ENCODE measurements around the gene EPHA3. TPM values are rescaled to one million over a fixed set of nuclear protein-coding genes. Genes with fewer than 3 reads are reported as not detected.

Gene EPHA3
- total RNA-seq, 1 donor from 2014 or later = 5.0 TPM

DNA sequence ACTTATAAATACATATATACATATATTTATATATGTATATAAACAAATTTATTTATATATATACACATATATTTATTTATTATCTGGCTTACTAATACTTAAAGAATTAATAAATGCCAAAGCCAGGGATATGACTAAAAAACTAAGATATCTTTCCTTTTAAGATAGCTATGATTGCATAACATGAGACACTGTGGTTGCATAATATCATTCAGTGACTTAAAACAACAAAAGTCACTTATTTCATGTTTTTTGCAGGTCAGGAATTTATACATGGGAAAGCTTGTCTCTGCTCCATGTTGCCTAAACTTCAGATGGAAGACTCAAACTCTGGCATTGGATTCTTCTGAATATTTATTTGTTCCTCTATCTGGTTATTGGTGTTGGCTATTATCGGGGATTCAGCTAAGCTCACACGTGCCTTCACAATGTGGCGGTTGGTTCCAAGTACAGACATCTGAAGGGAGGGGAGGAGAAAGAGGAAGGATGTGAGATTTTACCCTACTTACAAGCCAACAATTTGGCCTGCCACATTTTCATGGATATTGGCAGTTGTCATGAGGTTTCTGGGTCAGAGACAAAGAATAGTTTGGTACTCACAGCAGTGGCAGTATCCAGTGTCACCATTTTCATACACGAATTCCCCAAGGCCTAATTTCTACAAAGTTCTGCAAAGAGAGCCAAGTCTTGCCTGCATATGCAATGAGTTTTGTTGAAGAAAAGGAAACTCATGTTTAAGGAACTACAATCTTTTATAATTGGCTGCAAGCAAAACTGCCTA lies 381.6 kb downstream of the EPHA3 start:
- Mint-ChIP-seq H3K36me3 (ENCODE audit: low read depth, unreplicated experiment) (no peaks in the 10 kb centered on the region), H3K27ac (ENCODE audit: unreplicated experiment) (no peak overlapping the region), H3K27me3 (ENCODE audit: low read depth, unreplicated experiment) (no peaks in the 10 kb centered on the region), H3K9me3 (ENCODE audit: unreplicated experiment) (no peaks in the 10 kb centered on the region), H3K4me1 (ENCODE audit: low read depth, unreplicated experiment) (no peaks in the 10 kb centered on the region), H3K4me3 (ENCODE audit: unreplicated experiment) (no peak overlapping the region)
- Histone ChIP-seq H3K27ac (ENCODE audit: low read depth, low read length) (no peak overlapping the region), H3K4me2 (ENCODE audit: low read length) (no peak overlapping the region), H2AFZ (ENCODE audit: low read depth, low read length) (no peak overlapping the region), H3K36me3 (ENCODE audit: insufficient read depth, low read length) (no peaks in the 10 kb centered on the region), H4K20me1 (ENCODE audit: insufficient read depth, low read length) (no peaks in the 10 kb centered on the region), H3K27me3 (ENCODE audit: insufficient read depth, low read length) (no peaks in the 10 kb centered on the region), H3K9ac (ENCODE audit: low read length) (no peak overlapping the region), H3K4me1 (ENCODE audit: insufficient read depth, low read length) (no peaks in the 10 kb centered on the region), H3K9me3 (ENCODE audit: insufficient read depth, low read depth, low read length) (no peaks in the 10 kb centered on the region), H3K79me2 (ENCODE audit: insufficient read depth, low read length) (no peaks in the 10 kb centered on the region), H3K4me3 (ENCODE audit: insufficient read depth, low read depth, low read length) (no peak overlapping the region)
- TF ChIP-seq EZH2 (IDR thresholded peaks at IDR 0.05; ENCODE audit: insufficient read depth, low read length) = no peak
- TF ChIP-seq, protein P1, sequence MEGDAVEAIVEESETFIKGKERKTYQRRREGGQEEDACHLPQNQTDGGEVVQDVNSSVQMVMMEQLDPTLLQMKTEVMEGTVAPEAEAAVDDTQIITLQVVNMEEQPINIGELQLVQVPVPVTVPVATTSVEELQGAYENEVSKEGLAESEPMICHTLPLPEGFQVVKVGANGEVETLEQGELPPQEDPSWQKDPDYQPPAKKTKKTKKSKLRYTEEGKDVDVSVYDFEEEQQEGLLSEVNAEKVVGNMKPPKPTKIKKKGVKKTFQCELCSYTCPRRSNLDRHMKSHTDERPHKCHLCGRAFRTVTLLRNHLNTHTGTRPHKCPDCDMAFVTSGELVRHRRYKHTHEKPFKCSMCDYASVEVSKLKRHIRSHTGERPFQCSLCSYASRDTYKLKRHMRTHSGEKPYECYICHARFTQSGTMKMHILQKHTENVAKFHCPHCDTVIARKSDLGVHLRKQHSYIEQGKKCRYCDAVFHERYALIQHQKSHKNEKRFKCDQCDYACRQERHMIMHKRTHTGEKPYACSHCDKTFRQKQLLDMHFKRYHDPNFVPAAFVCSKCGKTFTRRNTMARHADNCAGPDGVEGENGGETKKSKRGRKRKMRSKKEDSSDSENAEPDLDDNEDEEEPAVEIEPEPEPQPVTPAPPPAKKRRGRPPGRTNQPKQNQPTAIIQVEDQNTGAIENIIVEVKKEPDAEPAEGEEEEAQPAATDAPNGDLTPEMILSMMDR (IDR thresholded peaks at IDR 0.05; ENCODE audit: insufficient read depth, low read depth, low read length) = no peak
- DNase-seq (ENCODE audit: low read depth) (no peak), FAIRE-seq (no peak)

GRCh38 chr3:89490129-89490528 lies 382.7 kb downstream of the EPHA3 start:
- no peak overlapping the region for H2AFZ ChIP-seq (ENCODE audit: low read depth, low read length)
- H3K9ac ChIP-seq (ENCODE audit: low read length) = no peak overlapping the region
- no peak overlapping the region for H3K4me3 ChIP-seq (ENCODE audit: insufficient read depth, low read depth, low read length)
- peaks cover 2% of the 10 kb centered on the region for H3K9me3 Mint-ChIP-seq (ENCODE audit: unreplicated experiment)
- TF ChIP-seq, protein P1 (IDR thresholded peaks at IDR 0.05; ENCODE audit: insufficient read depth, low read depth, low read length) = no peak
- TF ChIP-seq EZH2 (IDR thresholded peaks at IDR 0.05; ENCODE audit: insufficient read depth, low read length) = no peak
- FAIRE-seq = no peak
- H3K27ac Mint-ChIP-seq (ENCODE audit: unreplicated experiment) = no peak overlapping the region
- no peaks in the 10 kb centered on the region for H3K27me3 Mint-ChIP-seq (ENCODE audit: low read depth, unreplicated experiment)
- H3K27me3 ChIP-seq (ENCODE audit: insufficient read depth, low read length) = no peaks in the 10 kb centered on the region
- no peak overlapping the region for H3K27ac ChIP-seq (ENCODE audit: low read depth, low read length)
- no peaks in the 10 kb centered on the region for H3K36me3 Mint-ChIP-seq (ENCODE audit: low read depth, unreplicated experiment)
- no peaks in the 10 kb centered on the region for H3K79me2 ChIP-seq (ENCODE audit: insufficient read depth, low read length)
- H4K20me1 ChIP-seq (ENCODE audit: insufficient read depth, low read length) = no peaks in the 10 kb centered on the region
- no peaks in the 10 kb centered on the region for H3K4me1 ChIP-seq (ENCODE audit: insufficient read depth, low read length)
- H3K4me2 ChIP-seq (ENCODE audit: low read length) = no peak overlapping the region
- H3K4me3 Mint-ChIP-seq (ENCODE audit: unreplicated experiment) = no peak overlapping the region
- H3K9me3 ChIP-seq (ENCODE audit: insufficient read depth, low read depth, low read length) = no peaks in the 10 kb centered on the region
- H3K36me3 ChIP-seq (ENCODE audit: insufficient read depth, low read length) = no peaks in the 10 kb centered on the region
- no peak for DNase-seq (ENCODE audit: low read depth)
- H3K4me1 Mint-ChIP-seq (ENCODE audit: low read depth, unreplicated experiment) = no peaks in the 10 kb centered on the region

DNA sequence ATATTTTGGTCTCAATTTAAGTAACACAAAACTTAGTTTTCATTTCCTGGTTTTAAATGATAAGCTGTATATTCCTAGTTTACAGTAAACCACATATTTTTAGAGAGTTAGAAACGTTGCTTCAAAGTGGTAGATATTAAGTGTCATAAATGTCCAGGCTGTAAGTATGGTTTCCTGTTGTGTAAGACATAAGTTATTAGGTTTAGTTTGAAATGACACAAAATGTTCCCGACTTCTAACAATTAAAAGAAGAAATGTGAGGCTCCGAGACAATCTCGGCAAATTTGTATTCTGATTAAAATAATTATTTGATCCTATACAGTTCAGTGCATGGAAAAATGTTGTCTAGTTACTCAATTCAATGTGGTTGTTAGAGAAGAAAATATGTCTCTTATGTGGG lies 387.3 kb downstream of the EPHA3 start:
- Histone ChIP-seq H2AFZ (ENCODE audit: low read depth, low read length) (no peak overlapping the region), H3K27me3 (ENCODE audit: insufficient read depth, low read length) (no peaks in the 10 kb centered on the region), H3K27ac (ENCODE audit: low read depth, low read length) (no peak overlapping the region), H3K9ac (ENCODE audit: low read length) (no peak overlapping the region), H3K36me3 (ENCODE audit: insufficient read depth, low read length) (no peaks in the 10 kb centered on the region), H4K20me1 (ENCODE audit: insufficient read depth, low read length) (no peaks in the 10 kb centered on the region), H3K4me2 (ENCODE audit: low read length) (no peak overlapping the region), H3K4me1 (ENCODE audit: insufficient read depth, low read length) (no peaks in the 10 kb centered on the region), H3K9me3 (ENCODE audit: insufficient read depth, low read depth, low read length) (no peaks in the 10 kb centered on the region), H3K4me3 (ENCODE audit: insufficient read depth, low read depth, low read length) (no peak overlapping the region), H3K79me2 (ENCODE audit: insufficient read depth, low read length) (no peaks in the 10 kb centered on the region)
- Mint-ChIP-seq H3K27me3 (ENCODE audit: low read depth, unreplicated experiment) (no peaks in the 10 kb centered on the region), H3K27ac (ENCODE audit: unreplicated experiment) (no peak overlapping the region), H3K36me3 (ENCODE audit: low read depth, unreplicated experiment) (no peaks in the 10 kb centered on the region), H3K9me3 (ENCODE audit: unreplicated experiment) (peaks cover 2% of the 10 kb centered on the region), H3K4me1 (ENCODE audit: low read depth, unreplicated experiment) (no peaks in the 10 kb centered on the region), H3K4me3 (ENCODE audit: unreplicated experiment) (no peak overlapping the region)
- FAIRE-seq (no peak), DNase-seq (ENCODE audit: low read depth) (no peak)
- TF ChIP-seq EZH2 (IDR thresholded peaks at IDR 0.05; ENCODE audit: insufficient read depth, low read length) = no peak
- TF ChIP-seq, protein P1 (IDR thresholded peaks at IDR 0.05; ENCODE audit: insufficient read depth, low read depth, low read length) = no peak

Measured in astrocyte (in vitro differentiated cells and primary cell).